ENCODE data around the gene BCAS1.

- TF ChIP-seq CTCF (IDR thresholded peaks at IDR 0.05; ENCODE audit: insufficient read depth, low read length) (no peak), POLR2AphosphoS5 (IDR thresholded peaks at IDR 0.05; ENCODE audit: low read depth) (no peak), REST (IDR thresholded peaks at IDR 0.05; ENCODE audit: insufficient replicate concordance, low read depth) (no peak), GABPA (IDR thresholded peaks at IDR 0.05; ENCODE audit: low read depth) (no peak)
Measured at GRCh38 chr20:53917145-53918019, 153.0 kb downstream of the BCAS1 start.
